GM18873 (cell line): Measurements from ENCODE around the gene CHD6.
"Not testable (repeated sequence)": the region's sequence is repeated elsewhere in the genome, so short reads cannot be mapped to it uniquely, and the experiment has no call there.

ENCODE experiments used
- ATAC-seq: cut with Tn5 transposase; IDR thresholded peaks from one replicate; pipeline ENCODE4 v1.9.1; 2021; ENCODE audit warnings: mild to moderate bottlenecking, moderate library complexity, moderate number of reproducible peaks; ENCODE audit not compliant: unreplicated experiment, low FRiP score

The CHD6 gene

DNA sequence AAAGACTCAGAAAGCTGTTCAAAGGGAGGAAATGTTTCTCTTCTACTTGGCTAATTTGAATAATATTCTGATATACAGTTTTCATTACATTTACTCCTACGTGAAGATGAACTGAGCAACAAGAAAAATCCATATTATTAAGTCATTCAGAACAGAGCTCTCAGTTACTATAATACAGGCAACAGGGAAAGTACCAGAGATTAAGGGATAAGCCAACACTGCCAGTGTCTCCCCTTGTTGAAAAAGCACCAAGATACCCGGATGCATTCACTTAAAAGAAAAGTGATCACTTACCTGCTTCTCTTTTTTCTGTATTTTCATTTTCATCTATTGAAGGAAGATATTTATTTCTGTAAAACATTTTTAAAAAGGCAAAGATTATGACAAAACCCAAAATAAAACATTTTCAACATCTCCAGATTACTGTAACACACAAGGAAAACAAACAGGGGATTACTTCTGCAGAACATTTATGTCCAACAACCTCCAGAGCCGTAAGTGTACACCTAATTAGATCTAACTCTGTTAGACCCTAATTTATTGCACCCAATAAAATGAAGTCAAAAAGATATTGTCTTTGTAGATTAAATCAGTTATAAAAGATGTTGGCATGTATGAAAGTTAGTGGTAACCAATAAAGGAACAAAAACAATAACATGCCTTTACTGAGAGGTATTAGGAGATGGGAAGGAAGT lies 67.0 kb downstream of the CHD6 start:
- no peak for ATAC-seq

GRCh38 chr20:41547221-41547620 lies 71.0 kb downstream of the CHD6 start:
- no peak for ATAC-seq

DNA sequence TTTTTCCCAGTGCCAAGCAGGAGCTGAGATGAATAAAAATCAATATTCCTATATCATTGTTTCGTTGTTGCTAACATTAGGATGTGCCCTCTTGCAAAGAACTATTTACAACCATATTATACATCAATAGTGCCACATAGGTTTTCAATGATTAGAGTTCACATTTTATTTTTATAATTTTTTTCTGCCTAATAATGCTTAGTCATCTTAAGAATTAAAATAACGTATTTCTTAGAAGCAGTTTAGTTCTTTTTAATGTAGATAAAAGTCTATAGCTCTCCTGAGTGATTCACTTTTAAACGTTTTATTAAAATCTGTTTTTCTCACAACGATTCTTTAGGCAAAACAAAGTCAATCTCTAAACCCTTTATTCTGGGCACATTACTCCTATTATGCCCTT lies 71.6 kb downstream of the CHD6 start:
- ATAC-seq = no peak

- no peak for ATAC-seq
Measured at GRCh38 chr20:41544472-41544871, 73.7 kb downstream of the CHD6 start.

DNA sequence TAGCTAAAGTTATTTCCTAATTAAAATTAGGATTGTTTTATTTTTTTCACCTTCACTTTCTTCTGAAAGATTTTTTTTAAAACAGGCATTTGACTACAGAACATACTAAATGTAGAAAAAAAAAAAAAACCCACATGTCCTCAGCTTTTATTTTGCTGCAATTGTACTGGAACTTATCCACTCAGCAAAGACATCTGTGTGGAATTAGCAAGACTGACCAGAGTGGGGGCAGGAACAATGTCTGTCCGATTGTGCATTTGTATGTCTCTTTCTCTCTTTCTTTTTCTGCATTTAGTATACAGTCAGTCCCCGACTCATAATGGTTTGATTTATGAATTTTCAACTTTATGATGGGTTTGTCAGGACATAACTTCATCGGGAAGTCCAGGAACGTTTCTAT lies 77.3 kb downstream of the CHD6 start:
- ATAC-seq = no peak

GRCh38 chr20:41540459-41540858 lies 77.7 kb downstream of the CHD6 start:
- ATAC-seq = no peak

DNA sequence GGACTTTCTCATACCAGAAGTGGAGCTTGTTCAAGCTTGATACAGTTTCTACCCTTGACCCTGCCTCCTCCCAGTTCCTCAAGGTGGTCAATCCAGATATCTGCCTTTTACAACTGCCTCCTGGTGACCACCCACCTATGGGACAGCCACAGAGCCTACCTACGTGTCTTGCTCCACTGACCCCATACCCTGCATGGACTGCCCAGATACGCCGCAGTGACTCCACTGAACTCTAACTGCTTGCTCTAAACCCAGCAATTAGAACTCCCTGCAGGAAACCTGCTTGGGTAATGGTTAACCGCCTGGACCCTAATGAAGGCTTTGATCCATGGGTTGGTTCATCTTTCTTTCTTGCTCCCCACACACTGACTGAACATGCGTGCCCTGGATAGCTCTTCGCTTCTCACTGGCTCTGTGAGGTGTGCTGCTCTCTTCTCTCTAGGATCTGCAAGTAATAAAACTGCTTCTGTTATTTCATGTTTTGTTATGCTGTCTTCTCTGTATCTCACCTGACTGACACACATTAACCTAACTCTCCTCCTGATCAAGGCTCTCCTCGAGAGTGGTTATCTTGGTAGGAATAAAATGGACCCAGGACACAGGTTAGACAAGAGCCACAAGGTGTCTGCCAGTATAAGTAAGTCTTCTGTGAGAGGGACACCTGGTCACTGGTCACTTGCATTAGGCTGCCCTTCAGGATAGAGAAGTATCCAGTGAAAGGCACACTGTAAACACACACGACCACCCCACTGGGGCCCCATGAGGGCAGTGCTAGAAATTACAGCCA lies 79.2 kb downstream of the CHD6 start:
- no peak for ATAC-seq

DNA sequence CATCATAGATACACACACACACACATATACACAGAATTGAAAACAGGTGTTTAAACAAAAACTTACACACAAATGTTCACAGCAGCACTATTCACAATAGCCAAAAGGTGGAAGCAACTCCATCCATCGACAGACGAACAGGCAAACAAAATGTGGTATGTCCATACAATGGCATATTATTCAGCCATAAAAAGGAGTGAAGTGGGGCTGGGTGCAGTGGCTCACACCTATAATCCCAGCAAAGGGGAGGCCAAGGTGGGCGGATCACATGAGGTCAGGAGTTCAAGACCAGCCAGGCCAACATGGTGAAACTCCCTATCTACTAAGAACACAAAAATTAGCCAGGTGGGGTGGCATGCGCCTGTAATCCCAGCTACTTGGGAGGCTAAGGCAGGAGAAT lies 80.3 kb downstream of the CHD6 start:
- no peak for ATAC-seq

DNA sequence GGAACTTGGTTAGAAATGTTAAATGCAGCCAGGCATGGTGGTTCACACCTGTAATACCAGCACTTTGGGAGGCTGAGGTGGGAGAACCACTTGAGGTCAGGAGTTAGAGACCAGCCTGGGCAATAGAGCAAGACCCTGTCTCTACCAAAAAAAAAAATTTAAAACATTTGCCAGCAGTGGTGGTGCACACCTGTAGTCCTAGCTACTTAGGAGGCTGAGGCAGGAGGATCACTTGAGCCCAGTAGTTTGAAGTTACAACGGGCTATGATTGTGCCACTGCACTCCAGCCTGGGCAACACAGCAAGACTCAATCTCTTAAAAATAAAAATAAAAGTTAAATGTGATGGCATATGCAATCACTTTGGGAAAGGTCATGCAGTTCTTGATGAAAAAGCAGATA lies 82.6 kb downstream of the CHD6 start:
- ATAC-seq = not testable (repeated sequence)

- no peak for ATAC-seq
Measured at GRCh38 chr20:41534842-41535241, 83.3 kb downstream of the CHD6 start.

DNA sequence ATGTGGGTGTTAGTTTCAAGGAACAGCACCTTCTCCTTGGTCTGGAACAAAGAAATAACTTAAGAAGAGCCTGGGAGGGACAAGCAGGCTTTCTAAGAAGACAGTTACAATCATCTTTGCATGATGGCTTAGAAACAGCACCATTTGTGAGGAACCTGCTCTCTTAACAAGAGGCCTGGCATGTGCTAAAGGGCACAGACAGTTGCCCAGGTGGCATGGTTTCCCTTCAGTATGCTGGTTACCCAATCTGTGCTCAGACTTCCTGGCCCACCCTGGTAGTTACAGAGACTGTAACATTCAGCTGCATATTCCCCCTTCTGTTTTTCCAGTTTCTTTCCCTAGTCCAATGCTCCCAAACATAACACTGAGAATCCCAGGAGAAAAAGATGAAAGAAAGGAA lies 84.0 kb downstream of the CHD6 start:
- no peak for ATAC-seq

DNA sequence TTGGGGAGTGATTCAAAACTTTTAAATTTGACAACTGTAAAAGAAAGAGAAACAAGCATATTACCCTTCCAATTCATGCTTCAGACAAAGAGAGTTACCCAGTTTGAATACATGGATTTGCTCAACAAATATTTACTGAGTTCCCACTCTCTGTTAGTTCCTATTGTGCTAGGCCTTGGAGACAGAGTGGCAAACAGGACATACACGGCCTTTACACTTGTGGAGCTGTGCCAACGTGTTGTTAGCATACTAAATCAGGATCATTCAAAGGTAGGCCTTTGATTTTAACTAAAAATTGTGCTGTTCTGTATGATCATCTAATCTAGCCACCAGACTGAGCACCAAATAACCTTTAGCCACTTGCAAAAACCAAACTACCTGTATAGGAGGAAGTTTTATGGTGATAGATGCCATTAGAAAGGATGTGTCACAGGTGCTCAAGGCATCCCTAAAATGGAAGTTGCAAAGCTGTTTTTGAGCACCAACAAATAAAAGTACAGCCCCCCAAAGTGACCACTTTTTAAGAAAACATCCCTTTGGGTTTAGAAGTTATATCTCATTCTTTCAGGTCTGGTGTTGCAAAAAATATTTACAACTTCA lies 84.5 kb downstream of the CHD6 start:
- ATAC-seq = no peak

DNA sequence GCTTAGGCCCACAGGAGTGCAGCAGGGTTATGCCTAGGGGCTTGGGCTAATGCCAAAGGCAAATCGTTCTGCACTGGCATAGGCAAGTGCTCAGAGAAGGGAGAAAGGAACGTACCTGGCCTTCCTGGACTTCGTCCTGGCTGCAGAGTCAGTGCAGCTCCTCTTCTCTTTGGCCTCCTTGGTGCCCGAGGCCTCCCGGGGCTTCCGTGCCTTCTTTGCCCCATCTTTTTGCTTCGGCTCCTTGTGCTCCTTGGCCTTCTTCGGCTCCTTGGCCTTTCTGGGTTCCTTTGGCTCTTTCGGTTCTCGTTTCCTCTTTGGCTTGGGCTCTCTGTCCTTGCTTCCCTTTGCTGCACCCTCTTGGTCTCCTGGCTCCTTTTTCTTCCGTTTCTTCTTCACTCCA lies 85.2 kb downstream of the CHD6 start:
- ATAC-seq = no peak

GRCh38 chr20:41531518-41532275 lies 86.5 kb downstream of the CHD6 start:
- no peak for ATAC-seq

- ATAC-seq = no peak
Measured at GRCh38 chr20:41530923-41531322, 87.3 kb downstream of the CHD6 start.

- no peak for ATAC-seq
Measured at GRCh38 chr20:41526327-41526726, 91.8 kb downstream of the CHD6 start.

- no peak for ATAC-seq
Measured at GRCh38 chr20:41524980-41525613, 93.1 kb downstream of the CHD6 start.

DNA sequence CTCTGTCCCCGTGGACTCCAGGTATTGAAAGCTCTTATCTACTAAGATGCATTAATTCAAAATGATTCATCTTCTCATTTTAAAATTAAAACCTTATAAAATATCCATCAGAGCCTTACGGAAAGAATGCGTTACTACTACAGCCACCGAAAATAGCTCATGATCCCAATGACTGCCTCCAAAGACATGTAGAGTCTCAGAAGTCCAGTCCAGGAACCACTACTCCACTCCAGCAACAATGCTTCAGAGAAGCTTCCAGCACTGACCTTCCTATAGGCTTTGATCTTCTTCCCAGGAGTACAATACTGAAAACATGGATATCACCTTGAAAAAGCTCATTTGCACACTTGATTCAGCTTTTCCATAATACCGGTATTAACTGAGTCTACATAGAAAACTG lies 94.3 kb downstream of the CHD6 start:
- no peak for ATAC-seq

GRCh38 chr20:41513829-41514228 lies 104.3 kb downstream of the CHD6 start:
- no peak for ATAC-seq

DNA sequence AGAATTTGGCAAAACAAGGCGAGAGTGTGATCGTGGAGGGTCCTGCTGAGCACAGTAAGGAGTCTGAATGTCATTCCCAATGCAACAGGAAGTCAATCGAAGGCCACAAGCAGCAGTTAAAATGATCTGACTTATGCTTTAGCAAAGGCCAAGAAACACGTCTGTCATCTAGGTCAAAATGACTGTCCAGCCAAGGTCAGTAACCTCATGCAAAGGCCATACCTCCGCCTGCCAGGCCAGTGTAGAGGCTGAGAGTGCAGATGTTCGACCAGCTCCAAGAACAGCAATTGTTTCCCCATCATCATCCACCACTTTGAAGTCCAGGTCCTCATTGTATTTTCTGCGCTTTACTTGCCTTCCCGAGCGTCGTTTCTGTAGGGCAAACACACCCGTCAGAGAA lies 105.6 kb downstream of the CHD6 start:
- ATAC-seq = no peak
